Heart left ventricle (tissue), 16 donors: ENCODE results near the gene OTOS. TPM values are rescaled to one million over a fixed set of nuclear protein-coding genes. Genes with fewer than 3 reads are reported as not detected.

ENCODE experiments used
- ATAC-seq, 4 donors: fragments of 200-7000 bp; cut with Tn5 transposase; one replicate each; pipeline ENCODE4 v1.9.1; 2020 to 2022; ENCODE audit warnings: moderate library complexity in 4 of 4, mild to moderate bottlenecking in 3 of 4, moderate number of reproducible peaks in 1 of 4
- DNase-seq, 5 donors: peaks; one replicate each; pipeline ENCODE4 v3.0.0-alpha.2; 2020
- H3K27ac ChIP-seq, 12 donors: fragments of 200-600 bp; sonication (generic) in 4 of 12; one replicate each; pipeline versions ENCODE4 v1.5.0 to v1.8.0; 2016 to 2022; ENCODE audit warnings: mild to moderate bottlenecking in 2 of 12
- H3K27me3 ChIP-seq, 9 donors: fragments of 200-600 bp; sonication (generic) in 2 of 9; one replicate each; pipeline versions ENCODE4 v1.5.1 to v1.8.0; 2016 to 2022; ENCODE audit warnings: mild to moderate bottlenecking in 3 of 9
- H3K36me3 ChIP-seq, 9 donors: fragments of 200-600 bp; sonication (generic) in 2 of 9; one replicate each; pipeline versions ENCODE4 v1.5.0 to v1.8.0; 2018 to 2022; ENCODE audit warnings: mild to moderate bottlenecking in 2 of 9
- H3K4me1 ChIP-seq, 12 donors: fragments of 200-600 bp; sonication (generic) in 4 of 12; one replicate each; pipeline versions ENCODE4 v1.5.0 to v1.8.0; 2016 to 2022; ENCODE audit warnings: mild to moderate bottlenecking in 3 of 12
- H3K4me3 ChIP-seq, 12 donors: fragments of 200-600 bp; sonication (generic) in 4 of 12; one replicate each; pipeline versions ENCODE4 v1.5.0 to v1.8.0; 2017 to 2022; ENCODE audit warnings: mild to moderate bottlenecking in 9 of 12, moderate library complexity in 4 of 12
- H3K9me3 ChIP-seq, 12 donors: fragments of 200-600 bp; sonication (generic) in 4 of 12; one replicate each; pipeline versions ENCODE4 v1.5.0 to v1.8.0; 2016 to 2022; ENCODE audit warnings: mild to moderate bottlenecking in 1 of 12
- CTCF ChIP-seq, 12 donors: fragments of 200-600 bp; sonication (generic) in 4 of 12; IDR thresholded peaks; one replicate each; pipeline versions ENCODE4 v1.5.0 to v1.8.0; 2018 to 2022; ENCODE audit warnings: antibody characterized with exemption in 12 of 12, mild to moderate bottlenecking in 5 of 12
- POLR2A ChIP-seq, 2 donors: fragments of 450-650 bp; IDR thresholded peaks; one replicate each; pipeline ENCODE4 v1.6.1; 2017; ENCODE audit warnings: antibody characterized with exemption in 2 of 2, mild to moderate bottlenecking in 2 of 2, moderate library complexity in 2 of 2
- WGBS, 4 donors: extraction: QIAGEN DNeasy Blood & Tissue Kit in 2 of 4; methylation state at CpG; one replicate each; pipeline versions ENCODE4 v1.1.5 to v1.1.7; 2013 to 2018; 5-methylcytosine and 5-hydroxymethylcytosine counted together
- intact Hi-C, 10 donors: fragments of 100-400 bp; cut with DNase I; formaldehyde crosslinking; loops; one replicate each; pipeline versions ENCODE4 v1.11.1 to v1.14.2; 2022
- polyA plus RNA-seq, 2 donors: library from polyadenylated mRNA; stranded (reverse); fragments of 200-250 nt; gene quantifications; one replicate each; pipeline ENCODE4 v1.2.3, GENCODE V29; 2013
- total RNA-seq, 9 donors: library from RNA; depleted of rRNA in 2 of 9; stranded (reverse); fragments of >200 nt in 2 of 9; fragmentation: NEBNext Ultra II Directional in 3 of 9; extraction: Animal tissue kit (Norgen Biotek cat#: 25700) in 3 of 9; gene quantifications; one replicate each; pipeline versions ENCODE4 v1.1.0 to v1.2.4, GENCODE V29; 2016 to 2023
- donor health status: ischemic (EF 13 %, LVEDD 7.1; RV severe dilation, severe dysfunction).
- donor health status: healthy with polysubstance abuse.
- donor health status: DM: no; HTN: yes; CAD: no.
- donor health status: DM: no; HTN: no; CAD: no.
- donor health status: ischemic (EF 25% LVEDD 6.9; RV normal size, moderate dysfunction).
- donor health status: ischemic (EF 25% LVEDD 5.7; RV mildly dilated, moderate dysfunction).
- donor health status: healthy.
- donor health status: DM: yes; HTN: yes; CAD: no.
- donor health status: ischemic (EF 35%, LVEDD 5.7; RV mildly dilated, moderate dysfunction).
- donor health status: nonischemic (EF 11% LVEDD 7.7; RV severe dilation, severe dysfunction).
- donor health status: DM: yes; HTN: yes; CAD: no.
- donor health status: PGD.
- donor health status: ischemic (EF 29% LVEDD 5.4; RV normal size, mild dysfunction).
- donor health status: nonischemic (EF 23%, LVEDD 6.1; RV moderate dilation, normal function).

The OTOS gene
- total and polyA plus RNA-seq, 11 donors, result 1.1 TPM; not detected in 10

- Histone ChIP-seq H3K36me3 (peaks cover 0 to 70% (median 61%) of the 10 kb centered on the region in 9 donors), H3K4me1 (no peaks in the 10 kb centered on the region), H3K27me3 (no peaks in the 10 kb centered on the region), H3K9me3 (no peaks in the 10 kb centered on the region), H3K4me3 (no peak overlapping the region), H3K27ac (no peak overlapping the region)
- no peak for TF ChIP-seq POLR2A (IDR thresholded peaks at IDR 0.05)
- no peak for TF ChIP-seq CTCF (IDR thresholded peaks at IDR 0.05)
- ATAC-seq (no peak), DNase-seq (no peak)
- intact Hi-C loops, result no loop called here
- WGBS, 4 donors, result 74 to 89% (median 88%) methylated on average over 11 to 12 of the region's 12 CpGs
These were observed 11.8 kb downstream of the OTOS start for GRCh38 chr2:240128608-240129145.

DNA sequence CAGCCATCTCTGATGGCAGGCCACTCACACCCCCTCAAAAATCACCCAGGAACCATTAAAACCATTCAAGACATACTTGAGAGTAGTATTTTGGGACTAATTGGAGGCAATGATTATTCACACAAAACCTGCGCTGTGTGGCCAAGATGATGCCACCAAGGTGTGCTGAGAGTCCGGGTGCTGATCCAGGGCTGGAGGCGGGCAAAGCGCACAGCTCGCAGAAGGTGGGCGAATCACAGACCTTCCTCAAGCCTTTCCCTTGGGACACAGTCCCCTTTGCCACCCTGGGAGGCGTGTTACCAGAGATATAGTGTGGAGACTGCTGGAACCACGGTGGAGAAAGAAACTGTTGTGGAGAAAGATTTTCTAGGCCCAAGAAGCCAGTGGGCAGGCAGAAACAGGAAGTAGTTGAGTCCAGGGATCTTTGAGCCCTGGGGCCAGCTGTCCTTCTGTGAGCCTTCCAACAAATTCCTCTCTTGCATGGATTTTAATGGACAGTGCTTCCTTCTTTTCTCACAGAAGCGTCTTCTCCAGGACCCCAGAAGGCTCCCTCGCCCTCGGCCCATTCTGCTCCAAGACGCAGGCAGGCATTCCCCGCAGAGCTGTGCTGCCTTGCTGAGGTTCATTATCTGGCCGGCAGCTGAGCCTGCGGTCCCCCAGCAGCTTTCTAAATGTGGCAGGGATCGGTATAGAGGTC, 12.4 kb downstream of the OTOS start:
- DNase-seq, result no peak
- Histone ChIP-seq H3K27ac (no peak overlapping the region), H3K27me3 (no peaks in the 10 kb centered on the region), H3K36me3 (peaks cover 0 to 64% (median 56%) of the 10 kb centered on the region in 9 donors), H3K4me1 (no peaks in the 10 kb centered on the region), H3K4me3 (no peak overlapping the region), H3K9me3 (no peaks in the 10 kb centered on the region)
- WGBS, 4 donors, result 89 to 93% (median 91%) methylated on average over 16 of the region's 16 CpGs
- intact Hi-C loops, result no loop called here
- no peak for ATAC-seq
- TF ChIP-seq POLR2A (IDR thresholded peaks at IDR 0.05) (no peak), CTCF (IDR thresholded peaks at IDR 0.05) (no peak)

DNA sequence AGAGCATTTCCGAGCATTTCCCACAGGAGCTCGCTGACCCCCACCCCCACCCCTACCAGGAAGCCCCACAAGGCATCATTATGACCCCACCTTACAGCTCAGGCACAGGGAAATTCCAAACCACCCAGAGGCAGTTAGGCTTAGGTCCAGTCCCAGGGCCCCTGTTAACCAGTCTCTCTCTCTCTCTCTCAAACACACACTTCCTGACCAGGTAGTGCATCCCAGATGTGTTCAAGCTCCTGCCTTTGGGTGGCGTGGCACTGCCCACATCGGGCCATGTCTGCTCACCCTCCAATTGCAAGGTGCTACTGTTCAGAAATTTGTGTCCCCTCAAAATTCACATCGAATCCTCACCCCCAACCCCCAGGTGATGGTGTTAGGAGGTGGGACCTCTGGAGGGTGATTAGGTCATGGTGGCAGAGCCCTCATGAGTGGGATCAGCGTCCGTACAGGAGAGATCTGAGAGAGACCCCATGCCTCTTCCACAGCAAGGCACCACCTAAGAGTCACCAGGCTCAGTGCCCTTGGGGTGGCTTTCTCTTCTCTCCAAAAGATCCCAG, 13.2 kb downstream of the OTOS start:
- intact Hi-C loops, result no loop called here
- Histone ChIP-seq H3K4me1 (no peaks in the 10 kb centered on the region), H3K27ac (no peak overlapping the region), H3K4me3 (no peak overlapping the region), H3K9me3 (no peaks in the 10 kb centered on the region), H3K36me3 (peaks cover 0 to 57% (median 48%) of the 10 kb centered on the region in 9 donors), H3K27me3 (no peaks in the 10 kb centered on the region)
- 82 to 99% (median 93%) methylated on average over 7 of the region's 7 CpGs for WGBS, 4 donors
- DNase-seq (no peak), ATAC-seq (no peak)
- TF ChIP-seq CTCF (IDR thresholded peaks at IDR 0.05), result no peak
- no peak for TF ChIP-seq POLR2A (IDR thresholded peaks at IDR 0.05)

- H3K9me3 ChIP-seq, result no peaks in the 10 kb centered on the region
- H3K4me1 ChIP-seq, result no peaks in the 10 kb centered on the region
- WGBS, 4 donors, result 92 to 96% (median 95%) methylated on average over 10 of the region's 10 CpGs
- peaks cover 0 to 52% (median 42%) of the 10 kb centered on the region in 9 donors for H3K36me3 ChIP-seq
- DNase-seq, result no peak
- ATAC-seq, result no peak
- no peaks in the 10 kb centered on the region for H3K27me3 ChIP-seq
- intact Hi-C loops, result no loop called here
- H3K27ac ChIP-seq, result no peak overlapping the region
- no peak overlapping the region for H3K4me3 ChIP-seq
- no peak for TF ChIP-seq POLR2A (IDR thresholded peaks at IDR 0.05)
- no peak for TF ChIP-seq CTCF (IDR thresholded peaks at IDR 0.05)
These were observed 13.7 kb downstream of the OTOS start for GRCh38 chr2:240126731-240127130.
